HG03439 (cell line): ENCODE measurements around the gene ST8SIA2.

Experiments used
- ATAC-seq: cut with Tn5 transposase; IDR thresholded peaks from one replicate; pipeline ENCODE4 v1.9.1; 2021; ENCODE audit warnings: mild to moderate bottlenecking, moderate library complexity; ENCODE audit not compliant: unreplicated experiment

Gene ST8SIA2

GRCh38 chr15:92480361-92480760, 86.7 kb downstream of the ST8SIA2 start:
- no peak for ATAC-seq

- no peak for ATAC-seq
These were observed 91.8 kb downstream of the ST8SIA2 start for GRCh38 chr15:92485441-92485840.

DNA sequence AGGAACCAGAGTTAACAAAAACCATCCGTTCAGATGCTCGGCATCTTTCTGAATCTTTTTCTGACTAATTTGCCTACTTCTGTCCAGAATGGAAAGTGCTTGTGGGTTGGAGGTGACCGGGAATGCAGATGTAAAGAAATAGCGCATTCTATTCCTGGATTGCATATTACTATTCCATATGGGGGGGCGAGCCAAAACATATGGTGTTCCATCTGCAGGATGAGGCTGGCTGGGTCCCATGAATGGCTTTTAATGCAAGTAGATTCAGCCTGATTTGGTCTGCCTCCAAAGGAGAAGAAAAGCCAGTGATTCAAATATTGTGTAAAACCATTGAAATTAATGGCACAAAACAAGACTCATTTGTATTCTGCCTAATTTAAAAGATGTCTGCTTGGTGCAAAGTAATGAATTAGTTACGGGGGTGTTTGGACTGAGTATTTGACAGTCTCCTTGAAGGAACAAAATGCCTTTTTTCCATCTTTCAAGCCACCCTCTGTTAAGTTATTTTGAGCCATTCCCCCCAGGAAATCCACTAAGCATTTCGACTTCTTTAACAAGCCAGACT, 99.0 kb downstream of the ST8SIA2 start:
- no peak for ATAC-seq

- no peak for ATAC-seq
These were observed 101.2 kb downstream of the ST8SIA2 start for GRCh38 chr15:92494806-92495336.

DNA sequence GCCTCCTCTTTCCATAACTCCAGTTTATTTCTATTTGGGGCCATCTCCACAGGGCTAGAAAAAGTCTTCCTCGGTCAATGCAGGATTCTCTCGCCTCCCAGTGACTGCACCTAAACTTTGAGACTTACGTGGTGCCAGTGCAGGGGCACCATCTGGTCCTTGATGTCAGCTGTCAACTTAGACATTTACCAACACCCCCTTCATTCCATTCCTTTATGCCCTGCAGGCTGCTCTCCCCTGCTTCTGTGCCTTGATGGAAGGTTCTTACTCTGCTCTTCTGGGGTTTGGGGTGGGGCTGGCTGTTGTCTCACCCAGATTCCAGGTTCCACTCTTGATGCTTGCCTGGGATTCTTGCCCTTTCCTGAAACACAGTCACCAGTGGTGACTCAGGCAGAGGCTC, 101.8 kb downstream of the ST8SIA2 start:
- no peak for ATAC-seq

DNA sequence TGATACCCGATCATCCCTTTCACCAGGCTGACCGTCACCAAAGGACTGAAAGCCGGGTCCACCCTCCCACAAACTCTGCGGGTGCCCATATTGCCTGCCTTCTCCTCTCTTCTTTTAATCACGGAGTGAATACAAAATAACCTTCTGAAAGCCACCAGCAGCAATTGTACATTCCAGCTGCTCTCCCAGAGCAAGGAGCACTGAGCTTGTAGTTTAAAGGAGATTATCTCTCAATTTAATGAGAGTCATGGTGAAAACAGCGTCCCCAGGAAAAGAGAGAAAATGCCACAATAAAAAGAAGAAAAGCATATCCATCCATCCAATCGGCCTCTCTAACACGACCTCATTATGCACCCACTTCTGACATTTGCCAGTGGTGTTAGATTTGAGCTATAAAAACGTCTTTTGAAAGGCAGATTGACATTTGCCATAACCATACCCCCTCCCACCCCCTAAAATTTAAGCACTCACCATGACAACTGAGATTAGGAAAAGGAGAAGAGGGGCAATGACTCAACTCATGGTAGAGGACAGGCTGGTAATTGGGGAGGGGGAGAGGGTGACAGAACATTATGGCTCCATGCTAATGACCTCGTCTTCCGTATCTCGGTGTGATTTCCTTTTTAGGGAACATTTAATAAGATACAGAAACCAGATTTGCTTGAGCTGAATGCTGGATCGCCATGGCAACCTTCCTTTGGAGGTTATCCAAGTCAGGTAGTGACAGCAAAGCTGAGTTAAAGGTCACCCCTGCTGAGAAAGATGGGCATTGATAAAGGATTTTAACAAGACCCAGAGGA, 106.2 kb downstream of the ST8SIA2 start:
- no peak for ATAC-seq

GRCh38 chr15:92502336-92502735, 108.7 kb downstream of the ST8SIA2 start:
- no peak for ATAC-seq

GRCh38 chr15:92502930-92503857, 109.5 kb downstream of the ST8SIA2 start:
- ATAC-seq, result no peak

DNA sequence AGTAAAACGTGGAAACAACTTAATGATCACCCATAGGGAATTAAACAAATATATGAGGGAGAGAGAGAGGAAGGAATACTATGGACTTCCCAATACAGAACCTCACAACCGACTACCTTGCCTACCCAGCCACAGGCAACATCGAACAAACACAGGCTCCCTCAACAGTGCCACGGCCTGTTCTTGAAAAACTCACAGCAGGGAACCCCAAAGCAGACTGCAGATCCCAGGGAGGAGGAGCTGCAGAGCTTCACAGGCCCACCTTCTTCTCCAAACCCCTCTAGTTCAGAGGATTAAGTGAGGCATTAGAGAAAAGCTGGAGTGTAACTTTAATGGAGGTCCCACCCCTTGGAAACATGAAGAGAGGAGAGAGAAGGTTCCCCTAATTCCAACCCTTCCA, 110.2 kb downstream of the ST8SIA2 start:
- ATAC-seq, result no peak

- no peak for ATAC-seq
These were observed 111.9 kb downstream of the ST8SIA2 start for GRCh38 chr15:92505611-92506010.

DNA sequence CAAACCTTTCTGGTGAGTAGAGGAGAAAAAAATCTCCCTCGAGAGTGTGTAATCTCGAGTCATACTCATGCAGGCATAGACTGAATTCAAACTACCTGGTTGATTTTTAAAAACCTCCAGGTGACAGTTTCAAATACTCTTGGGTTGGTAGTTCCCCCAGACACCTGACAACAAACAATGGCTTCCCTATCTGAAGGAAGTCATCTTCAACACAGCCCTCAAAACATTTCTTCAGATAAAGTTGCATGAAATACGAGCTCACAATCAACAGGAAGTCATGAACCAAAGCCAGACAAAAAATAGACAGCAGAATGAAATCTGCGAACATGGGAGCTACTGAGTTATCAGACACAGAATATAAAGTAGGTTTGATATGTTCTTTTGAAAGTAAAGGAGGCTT, 112.8 kb downstream of the ST8SIA2 start:
- ATAC-seq, result no peak

DNA sequence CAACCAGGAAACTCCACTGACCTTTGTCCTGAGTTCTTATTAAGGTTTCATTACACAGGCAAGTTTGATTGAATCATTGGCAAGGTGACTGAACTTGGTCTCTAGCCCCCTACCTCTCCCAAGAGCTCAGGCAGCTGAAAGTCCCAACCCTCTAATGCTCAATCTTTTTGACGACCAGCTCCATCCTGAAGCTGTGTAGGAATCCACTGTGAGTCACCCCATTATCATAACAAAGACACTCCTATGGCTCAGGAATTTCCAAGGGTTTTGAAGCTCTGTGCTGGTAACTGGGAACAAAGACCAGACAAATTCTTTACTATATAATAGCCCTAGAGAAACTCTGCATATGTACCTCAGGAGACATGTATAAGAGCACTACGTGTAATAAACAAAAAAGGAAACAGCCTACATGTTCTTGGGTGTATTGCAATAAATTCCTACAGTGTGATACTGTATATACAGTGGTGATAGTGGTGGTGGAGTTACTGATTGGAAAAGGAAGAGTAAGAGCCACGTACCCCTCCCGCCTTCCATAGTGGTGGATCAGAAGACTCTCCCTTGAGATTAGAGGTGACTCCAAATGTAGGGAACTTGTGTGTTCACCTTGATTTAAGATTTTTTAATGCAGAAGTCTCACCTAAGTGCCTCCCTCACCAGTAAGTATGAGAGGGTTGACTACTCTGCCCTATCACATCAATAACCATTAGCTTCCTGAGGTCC, 116.6 kb downstream of the ST8SIA2 start:
- no peak for ATAC-seq
